Measurements from ENCODE around the gene TMEM272. TPM values are rescaled to one million over a fixed set of nuclear protein-coding genes. Genes with fewer than 3 reads are reported as not detected.

Gene TMEM272
- total RNA-seq, 1 experiment from 2014 or later, result not detected

DNA sequence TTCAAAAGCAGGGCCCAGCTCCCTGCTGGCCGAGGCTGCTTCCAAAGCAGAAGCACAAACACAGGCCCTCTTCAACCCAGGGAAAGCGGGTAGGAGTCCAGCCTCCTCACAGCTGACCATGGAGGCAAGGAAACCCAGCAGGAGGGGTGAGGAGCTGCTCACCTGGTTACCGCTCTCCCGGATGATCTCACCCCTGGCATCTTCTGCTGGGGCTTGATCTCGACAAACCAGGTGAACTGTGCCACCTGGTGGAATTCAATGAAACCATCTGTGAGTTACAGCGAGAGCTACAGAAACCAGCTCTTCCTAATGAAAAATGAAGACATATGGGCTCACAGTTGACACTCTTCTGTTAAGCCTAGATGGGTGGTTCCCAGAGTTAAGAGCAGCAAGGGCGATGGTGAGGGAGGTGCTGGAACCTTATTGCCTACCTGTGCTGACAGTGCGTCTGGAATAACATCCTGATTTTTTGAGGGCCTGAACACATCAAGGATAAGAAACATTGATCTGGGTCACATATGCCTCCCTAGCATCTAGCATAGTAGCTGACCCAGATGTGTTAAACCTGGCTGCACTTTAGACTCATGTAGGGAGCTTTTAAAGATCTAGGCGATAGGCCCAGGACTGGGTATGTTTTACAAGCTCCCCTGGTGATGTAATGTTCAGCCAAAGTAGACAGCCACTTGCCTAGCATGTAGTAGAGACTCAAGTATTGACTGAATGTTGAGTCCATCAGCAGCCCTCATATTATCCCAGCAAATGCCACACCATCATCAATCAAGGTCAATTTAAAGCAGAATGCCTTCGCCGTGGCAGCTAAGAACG is 47.1 kb downstream of the TMEM272 start:
- in situ Hi-C loops (cut with HindIII; ENCODE audit: low pct_unique_long_range_greater_than_20kb, low sequenced_read_pairs), result no loop called here
- DNase-seq (ENCODE audit: low read depth), result peak; percentile 58

GRCh38 chr13:51796546-51796945 is 48.4 kb downstream of the TMEM272 start:
- in situ Hi-C loops (cut with HindIII; ENCODE audit: low pct_unique_long_range_greater_than_20kb, low sequenced_read_pairs), result no loop called here
- DNase-seq (ENCODE audit: low read depth), result no peak

DNA sequence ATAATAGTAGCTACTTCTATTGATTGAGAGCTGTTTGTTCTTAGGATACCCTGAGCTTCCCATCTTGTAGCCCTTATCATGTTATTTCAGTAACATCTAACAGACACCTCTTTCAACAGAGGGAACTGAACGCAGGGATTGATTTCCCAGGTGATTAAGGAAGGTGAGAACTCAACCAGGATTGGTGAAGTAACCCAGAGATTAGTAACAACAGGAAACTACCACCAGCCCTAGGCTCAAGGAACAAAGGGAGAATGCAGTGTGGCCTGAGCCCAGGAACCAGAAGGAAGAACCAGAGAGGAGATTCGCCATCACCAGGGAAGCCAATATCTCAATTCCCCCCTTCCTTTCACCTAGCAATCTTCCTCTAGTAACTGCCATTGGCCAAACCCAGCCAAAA is 49.6 kb downstream of the TMEM272 start:
- no peak for DNase-seq (ENCODE audit: low read depth)
- in situ Hi-C loops (cut with HindIII; ENCODE audit: low pct_unique_long_range_greater_than_20kb, low sequenced_read_pairs), result no loop called here

- in situ Hi-C loops (cut with HindIII; ENCODE audit: low pct_unique_long_range_greater_than_20kb, low sequenced_read_pairs), result no loop called here
- DNase-seq (ENCODE audit: low read depth), result no peak
These were observed 50.0 kb downstream of the TMEM272 start for GRCh38 chr13:51794964-51795363.

- in situ Hi-C loops (cut with HindIII; ENCODE audit: low pct_unique_long_range_greater_than_20kb, low sequenced_read_pairs), result no loop called here
- DNase-seq (ENCODE audit: low read depth), result no peak
These were observed 51.3 kb downstream of the TMEM272 start for GRCh38 chr13:51793570-51794271.

GRCh38 chr13:51786425-51787265 is 58.3 kb downstream of the TMEM272 start:
- no peak for DNase-seq (ENCODE audit: low read depth)
- in situ Hi-C loops (cut with HindIII; ENCODE audit: low pct_unique_long_range_greater_than_20kb, low sequenced_read_pairs), result no loop called here

- no peak for DNase-seq (ENCODE audit: low read depth)
- in situ Hi-C loops (cut with HindIII; ENCODE audit: low pct_unique_long_range_greater_than_20kb, low sequenced_read_pairs), result no loop called here
These were observed 59.1 kb downstream of the TMEM272 start for GRCh38 chr13:51785712-51786424.

DNA sequence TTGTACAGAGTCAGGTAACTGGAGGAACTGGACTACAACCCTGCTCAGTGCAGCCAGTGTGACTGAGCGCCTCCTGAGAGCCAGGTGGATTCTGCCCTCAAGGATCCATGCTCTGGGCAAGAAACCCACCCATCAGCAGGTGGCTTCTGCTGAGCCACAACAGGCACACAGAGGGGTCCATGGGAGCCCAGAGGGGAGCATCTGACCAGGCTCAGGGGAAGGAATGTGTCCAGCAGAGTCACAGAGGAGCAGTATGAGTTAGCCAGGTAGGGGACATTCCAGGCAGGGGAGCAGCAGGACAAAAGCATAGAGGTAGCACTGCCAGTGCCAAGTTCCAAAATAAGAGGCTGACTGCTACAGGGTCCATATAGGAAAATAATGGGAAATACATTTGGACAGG is 60.9 kb downstream of the TMEM272 start:
- in situ Hi-C loops (cut with HindIII; ENCODE audit: low pct_unique_long_range_greater_than_20kb, low sequenced_read_pairs), result no loop called here
- DNase-seq (ENCODE audit: low read depth), result no peak

GRCh38 chr13:51783428-51784094 is 61.4 kb downstream of the TMEM272 start:
- in situ Hi-C loops (cut with HindIII; ENCODE audit: low pct_unique_long_range_greater_than_20kb, low sequenced_read_pairs), result no loop called here
- DNase-seq (ENCODE audit: low read depth), result no peak

GRCh38 chr13:51782026-51782710 is 62.8 kb downstream of the TMEM272 start:
- in situ Hi-C loops (cut with HindIII; ENCODE audit: low pct_unique_long_range_greater_than_20kb, low sequenced_read_pairs), result no loop called here
- DNase-seq (ENCODE audit: low read depth), result no peak

DNA sequence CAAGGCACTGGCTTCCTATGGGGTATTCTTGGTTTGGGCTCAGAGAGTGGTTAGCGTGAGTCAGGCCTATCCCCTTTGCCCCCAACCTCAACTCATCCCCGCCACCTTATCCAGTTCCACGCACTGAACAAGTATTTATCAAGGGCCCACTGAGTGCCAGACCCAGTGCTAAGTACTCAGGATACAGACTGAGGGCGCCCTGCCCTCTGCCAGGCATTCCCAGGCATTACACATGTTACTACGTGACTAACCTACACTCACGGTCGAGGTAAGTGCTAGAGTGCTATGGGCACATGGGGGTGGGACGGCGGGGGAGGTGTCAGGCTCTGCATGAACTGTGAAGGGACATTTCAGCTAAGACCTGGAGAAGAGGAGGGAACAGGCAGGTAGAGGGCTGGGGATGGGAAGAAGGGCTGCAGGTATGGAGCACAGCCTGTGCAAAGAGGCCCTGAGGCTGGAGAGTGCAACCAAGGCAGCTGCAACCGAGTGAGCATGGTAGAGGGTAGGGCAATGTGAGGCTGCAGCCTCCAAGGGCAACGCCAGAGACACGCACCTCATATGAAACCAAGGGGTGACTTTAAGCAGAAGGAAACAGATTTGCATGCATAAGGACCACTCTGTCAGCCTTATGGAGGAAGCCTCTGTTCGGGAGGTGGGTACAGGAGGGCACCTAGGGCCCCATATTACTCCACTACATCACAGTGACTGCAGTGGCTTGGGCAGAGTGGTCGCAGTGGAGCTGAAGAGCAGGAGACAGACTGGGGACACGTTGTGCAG is 63.5 kb downstream of the TMEM272 start:
- no peak for DNase-seq (ENCODE audit: low read depth)
- in situ Hi-C loops (cut with HindIII; ENCODE audit: low pct_unique_long_range_greater_than_20kb, low sequenced_read_pairs), result no loop called here

DNA sequence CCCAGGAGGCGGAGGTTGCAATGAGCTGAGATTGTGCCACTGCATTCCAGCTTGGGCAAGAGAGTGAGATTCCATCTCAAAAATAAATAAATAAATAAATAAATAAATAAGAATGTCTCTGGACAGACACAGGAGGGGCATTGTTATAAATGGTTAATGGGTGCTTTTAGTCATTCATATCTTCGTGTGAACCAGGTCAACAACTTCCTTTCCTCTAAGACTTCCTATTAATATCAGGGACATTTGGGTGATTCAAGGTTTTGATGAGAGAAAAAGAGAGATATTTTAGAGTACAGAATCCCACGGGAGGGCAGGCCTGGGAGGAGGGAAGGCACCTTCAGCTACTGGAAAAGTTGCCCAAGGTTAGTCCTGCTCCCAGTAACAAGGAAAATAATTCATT is 64.9 kb downstream of the TMEM272 start:
- in situ Hi-C loops (cut with HindIII; ENCODE audit: low pct_unique_long_range_greater_than_20kb, low sequenced_read_pairs), result no loop called here
- DNase-seq (ENCODE audit: low read depth), result no peak

GRCh38 chr13:51778392-51778791 is 66.6 kb downstream of the TMEM272 start:
- in situ Hi-C loops (cut with HindIII; ENCODE audit: low pct_unique_long_range_greater_than_20kb, low sequenced_read_pairs), result no loop called here

GRCh38 chr13:51777921-51778320 is 67.1 kb downstream of the TMEM272 start:
- in situ Hi-C loops (cut with HindIII; ENCODE audit: low pct_unique_long_range_greater_than_20kb, low sequenced_read_pairs), result no loop called here

More at GRCh38 chr13:51778392-51778791, 66.6 kb downstream of the TMEM272 start:
- DNase-seq (ENCODE audit: low read depth), result no peak

DNA sequence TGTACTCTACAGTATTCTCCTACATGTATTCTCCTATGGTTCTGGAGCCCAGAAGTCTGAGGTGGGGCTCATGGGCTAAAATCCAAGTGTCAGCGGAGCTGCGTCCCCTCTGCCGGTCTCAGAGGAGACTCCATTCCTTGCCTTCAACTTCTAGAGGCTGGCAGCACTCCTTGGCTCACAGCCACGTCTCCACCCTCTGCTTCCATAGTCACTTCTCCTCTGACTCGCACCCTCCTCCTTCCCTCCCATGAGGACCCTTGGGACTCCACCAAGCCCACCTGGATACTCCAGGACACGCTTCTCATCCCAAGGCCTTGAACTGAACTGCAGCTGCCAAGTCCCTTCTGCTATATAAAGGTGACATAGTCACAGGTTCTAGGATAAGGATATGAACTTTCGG is 68.8 kb downstream of the TMEM272 start:
- no peak for DNase-seq (ENCODE audit: low read depth)

More at GRCh38 chr13:51777921-51778320, 67.1 kb downstream of the TMEM272 start:
- no peak for DNase-seq (ENCODE audit: low read depth)

DNA sequence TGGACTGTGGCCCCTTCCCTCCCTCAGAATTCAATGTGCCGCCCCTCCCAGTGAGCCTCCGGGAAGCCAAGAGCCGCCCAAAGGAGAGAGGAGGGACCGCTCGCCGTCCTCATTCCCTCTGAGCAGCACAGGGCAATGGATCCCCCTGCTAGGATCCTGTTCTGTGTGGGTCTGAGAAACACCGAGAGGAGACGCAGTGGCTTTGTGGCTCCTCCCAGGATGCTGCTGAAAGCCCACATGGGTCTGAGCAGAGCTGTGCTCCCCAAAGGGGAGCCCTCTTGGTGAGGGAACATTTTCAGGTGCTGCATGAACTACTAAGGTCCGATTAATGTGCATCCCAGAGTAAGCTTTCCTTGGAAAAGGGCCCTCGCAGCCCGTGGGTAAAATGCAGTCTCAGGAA is 71.5 kb downstream of the TMEM272 start:
- no peak for DNase-seq (ENCODE audit: low read depth)
- in situ Hi-C loops (cut with HindIII; ENCODE audit: low pct_unique_long_range_greater_than_20kb, low sequenced_read_pairs), result no loop called here

More for the DNA sequence above, 68.8 kb downstream of the TMEM272 start:
- in situ Hi-C loops (cut with HindIII; ENCODE audit: low pct_unique_long_range_greater_than_20kb, low sequenced_read_pairs), result no loop called here
